Left lung (tissue), 10 donors: ENCODE data around the gene MLPH. TPM values are rescaled to one million over a fixed set of nuclear protein-coding genes. Genes with fewer than 3 reads are reported as not detected.

ENCODE experiments used
- ATAC-seq: fragments of 200-7000 bp; cut with Tn5 transposase; one replicate; pipeline ENCODE4 v1.9.1; 2020; ENCODE audit warnings: moderate library complexity
- DNase-seq, 4 donors: peaks; one replicate each; pipeline ENCODE4 v3.0.0-alpha.2; 2013 to 2020
- H3K27ac ChIP-seq, 2 donors: fragments of 200-600 bp; sonication (generic) in 1 of 2; one replicate each; pipeline versions ENCODE4 v1.5.0 to v1.8.0; 2020 to 2021
- H3K27me3 ChIP-seq, 2 donors: fragments of 200-600 bp; sonication (generic) in 1 of 2; one replicate each; pipeline versions ENCODE4 v1.5.0 to v1.8.0; 2020 to 2021
- H3K36me3 ChIP-seq, 2 donors: fragments of 200-600 bp; sonication (generic) in 1 of 2; one replicate each; pipeline versions ENCODE4 v1.5.0 to v1.8.0; 2020 to 2021
- H3K4me1 ChIP-seq, 2 donors: fragments of 200-600 bp; one replicate each; pipeline ENCODE4 v1.8.0; 2021
- H3K4me3 ChIP-seq, 2 donors: fragments of 200-600 bp; sonication (generic) in 1 of 2; one replicate each; pipeline versions ENCODE4 v1.5.0 to v1.8.0; 2020 to 2021; ENCODE audit warnings: mild to moderate bottlenecking in 1 of 2
- H3K9me3 ChIP-seq, 2 donors: fragments of 200-600 bp; sonication (generic) in 1 of 2; one replicate each; pipeline versions ENCODE4 v1.5.0 to v1.8.0; 2020 to 2021
- CTCF ChIP-seq, 2 donors: fragments of 200-600 bp; sonication (generic) in 1 of 2; IDR thresholded peaks; one replicate each; pipeline versions ENCODE4 v1.5.0 to v1.8.0; 2021; ENCODE audit warnings: antibody characterized with exemption in 2 of 2
- intact Hi-C, 2 donors: fragments of 100-400 bp; cut with DNase I; formaldehyde crosslinking; loops; one replicate each; pipeline versions ENCODE4 v1.11.2 to v1.14.2; 2022
- polyA plus RNA-seq, 6 donors: library from polyadenylated mRNA; unstranded; fragments of 120-200 nt; gene quantifications; one replicate each; pipeline ENCODE4 v1.2.1, GENCODE V29; 2013; ENCODE audit not compliant: insufficient read length in 6 of 6
- total RNA-seq, 2 donors: library from RNA; stranded (reverse); fragmentation: NEBNext Ultra II Directional; extraction: Animal tissue kit (Norgen Biotek cat#: 25700); gene quantifications; one replicate each; pipeline ENCODE4 v1.2.1, GENCODE V29; 2021
- donor health status: DM: no; HTN: yes; CAD: no.
- donor health status: DM: no; HTN: no; CAD: no.

Gene MLPH
- total and polyA plus RNA-seq, 8 donors: 1.9 to 296 (median 3.2) TPM

GRCh38 chr2:237497009-237497837, 10.2 kb downstream of the MLPH start:
- DNase-seq (no peak), ATAC-seq (peak; percentile 69)
- Histone ChIP-seq H3K27me3 (peaks cover 0 to 21% of the 10 kb centered on the region in 2 donors), H3K27ac (peak overlapping the region in 1 of 2 donors; percentile 44), H3K4me3 (no peak overlapping the region), H3K4me1 (peaks cover 11 to 16% of the 10 kb centered on the region in 2 donors), H3K36me3 (peaks cover 0 to 19% of the 10 kb centered on the region in 2 donors), H3K9me3 (no peaks in the 10 kb centered on the region)
- intact Hi-C loops: no loop called here
- no peak for TF ChIP-seq CTCF (IDR thresholded peaks at IDR 0.05)

GRCh38 chr2:237497838-237498186, 10.8 kb downstream of the MLPH start:
- Histone ChIP-seq H3K9me3 (no peaks in the 10 kb centered on the region), H3K4me3 (no peak overlapping the region), H3K27me3 (peaks cover 0 to 21% of the 10 kb centered on the region in 2 donors), H3K36me3 (peaks cover 0 to 19% of the 10 kb centered on the region in 2 donors), H3K27ac (peak overlapping the region in 1 of 2 donors; percentile 44), H3K4me1 (peaks cover 13 to 16% of the 10 kb centered on the region in 2 donors)
- peak in 1 of 4 donors; percentile 67 for DNase-seq
- no peak for TF ChIP-seq CTCF (IDR thresholded peaks at IDR 0.05)
- ATAC-seq: peak; percentile 36
- intact Hi-C loops: no loop called here

- ATAC-seq: no peak
- no peak overlapping the region for H3K4me3 ChIP-seq
- TF ChIP-seq CTCF (IDR thresholded peaks at IDR 0.05): no peak
- peaks cover 16 to 17% of the 10 kb centered on the region in 2 donors for H3K4me1 ChIP-seq
- H3K9me3 ChIP-seq: no peaks in the 10 kb centered on the region
- H3K36me3 ChIP-seq: peaks cover 0 to 19% of the 10 kb centered on the region in 2 donors
- intact Hi-C loops: no loop called here
- peak overlapping the region in 1 of 2 donors; percentile 13 for H3K27ac ChIP-seq
- no peak for DNase-seq
- peaks cover 0 to 21% of the 10 kb centered on the region in 2 donors for H3K27me3 ChIP-seq
Observed at GRCh38 chr2:237498341-237498740, 11.3 kb downstream of the MLPH start.

GRCh38 chr2:237500681-237501424, 13.8 kb downstream of the MLPH start:
- peaks cover 0 to 12% of the 10 kb centered on the region in 2 donors for H3K27me3 ChIP-seq
- no peaks in the 10 kb centered on the region for H3K9me3 ChIP-seq
- peaks cover 0 to 9% of the 10 kb centered on the region in 2 donors for H3K36me3 ChIP-seq
- ATAC-seq (no peak), DNase-seq (no peak)
- H3K4me1 ChIP-seq: peaks cover 17% of the 10 kb centered on the region in 2 donors
- peak overlapping the region; percentile 48 to 70 for H3K27ac ChIP-seq
- intact Hi-C loops: no loop called here
- no peak overlapping the region for H3K4me3 ChIP-seq
- no peak for TF ChIP-seq CTCF (IDR thresholded peaks at IDR 0.05)
